Measurements from ENCODE around the gene BAG2.

The BAG2 gene

DNA sequence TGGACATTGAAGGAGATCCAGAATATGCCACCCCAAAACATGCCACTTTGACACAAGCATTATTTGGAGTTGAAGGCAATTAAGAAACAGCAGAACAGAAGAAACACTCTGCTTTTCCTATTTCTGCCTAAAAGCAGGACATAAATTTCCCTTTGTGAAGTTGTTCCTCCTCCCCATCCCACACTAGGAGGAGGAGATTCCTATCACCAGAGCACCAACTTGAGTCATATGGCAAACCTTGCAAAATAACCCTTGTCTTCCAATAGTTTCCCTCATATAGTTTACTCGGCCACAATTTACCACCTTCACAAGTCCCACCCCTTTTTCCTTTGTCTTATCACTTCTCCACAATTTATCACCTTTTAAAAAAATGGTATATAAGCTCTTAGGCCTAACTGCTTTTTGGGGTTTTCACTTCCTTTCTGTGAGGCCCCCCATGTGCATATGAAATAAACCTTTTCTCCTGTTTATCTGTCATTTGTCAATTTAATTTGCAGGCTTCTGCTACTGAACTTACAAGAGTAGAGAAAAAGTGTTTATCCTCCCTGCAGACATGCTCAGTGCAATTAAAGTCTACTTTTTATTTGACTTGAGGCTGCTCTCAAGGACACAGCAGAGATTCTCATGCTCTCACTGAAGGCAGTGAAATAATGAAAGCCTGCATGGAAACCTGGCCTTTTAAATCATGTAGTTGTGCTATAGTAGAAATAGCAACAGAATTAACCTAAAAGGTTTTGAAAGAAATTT, 52.8 kb downstream of the BAG2 start:
- no peak for DNase-seq

DNA sequence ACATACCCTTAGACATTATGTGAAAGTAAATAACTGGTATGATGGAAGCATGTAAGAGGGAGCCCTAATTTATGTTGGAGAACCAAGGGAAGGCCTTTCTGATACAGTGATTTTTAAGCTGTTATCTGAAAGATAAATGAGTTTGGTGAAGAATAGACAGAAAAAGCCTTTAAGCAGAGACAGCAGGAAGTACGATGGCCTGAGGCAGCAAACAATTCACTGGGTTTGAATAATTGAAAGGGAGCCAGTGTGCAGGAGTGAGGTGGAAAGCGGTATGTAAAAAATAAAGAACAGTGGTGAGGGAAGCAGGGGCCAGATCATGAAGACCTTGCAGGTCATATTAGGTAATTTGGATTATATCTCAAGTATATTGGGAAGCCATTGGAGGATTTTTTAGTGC, 54.1 kb downstream of the BAG2 start:
- no peak for DNase-seq

Measured in NCI-H1436 (cell line).